Measurements from ENCODE around the gene PLP2.
"Not testable (repeated sequence)": the region's sequence is repeated elsewhere in the genome, so short reads cannot be mapped to it uniquely, and the experiment has no call there.

The PLP2 gene

GRCh38 chrX:49163555-49164419, 7.9 kb upstream of the PLP2 start:
- peak; percentile 89 for DNase-seq

- no peak for DNase-seq
Measured at GRCh38 chrX:49164589-49165360, 6.9 kb upstream of the PLP2 start.

GRCh38 chrX:49165901-49166881, 5.5 kb upstream of the PLP2 start:
- DNase-seq = peak; percentile 85

GRCh38 chrX:49166914-49167739, 4.6 kb upstream of the PLP2 start:
- DNase-seq = peak; percentile 82

- no peak for DNase-seq
Measured at GRCh38 chrX:49167740-49168108, 4.0 kb upstream of the PLP2 start.

- peak; percentile 55 for DNase-seq
Measured at GRCh38 chrX:49172280-49172780, 632 bp downstream of the PLP2 start.

- DNase-seq = not testable (repeated sequence)
Measured at GRCh38 chrX:49173544-49173943, 1.8 kb downstream of the PLP2 start.

GRCh38 chrX:49174723-49175122, 3.0 kb downstream of the PLP2 start:
- DNase-seq = no peak

GRCh38 chrX:49175435-49176274, 4.0 kb downstream of the PLP2 start:
- DNase-seq = no peak

GRCh38 chrX:49176421-49177326, 5.0 kb downstream of the PLP2 start:
- DNase-seq = no peak

- no peak for DNase-seq
Measured at GRCh38 chrX:49177338-49177833, 5.7 kb downstream of the PLP2 start.

GRCh38 chrX:49177873-49178480, 6.3 kb downstream of the PLP2 start:
- DNase-seq = no peak

GRCh38 chrX:49178537-49178936, 6.8 kb downstream of the PLP2 start:
- no peak for DNase-seq

- DNase-seq = no peak
Measured at GRCh38 chrX:49179358-49179757, 7.7 kb downstream of the PLP2 start.

GRCh38 chrX:49183701-49184281, 12.1 kb downstream of the PLP2 start:
- DNase-seq = no peak

- peak; percentile 80 for DNase-seq
Measured at GRCh38 chrX:49184294-49185281, 12.9 kb downstream of the PLP2 start.
